GM10248 (cell line): Measurements from ENCODE around the gene FARS2.

Source experiments
- CTCF ChIA-PET: fragments of 300-600 bp; sonication (Branson Sonifier 250); formaldehyde crosslinking; extraction: SDS; loops from one replicate; lab custom pipeline; 2021; ENCODE audit warnings: antibody characterized with exemption; lab: Yijun Ruan, JAX
- POLR2A ChIA-PET: fragments of 350-650 bp; sonication (Branson Sonifier 250); formaldehyde crosslinking; extraction: SDS; loops from one replicate; lab custom pipeline; 2020; ENCODE audit warnings: antibody characterized with exemption; lab: Yijun Ruan, JAX
- DNase-seq: peaks from one replicate; pipeline ENCODE4 v3.0.0; 2012; ENCODE audit errors: extremely low spot score
- TF ChIP-seq, protein P1 (sequence below): IDR thresholded peaks from 2 replicates; pipeline ENCODE4 v1.5.1; 2012; ENCODE audit warnings: mild to moderate bottlenecking, low read depth; ENCODE audit errors: extremely low read depth, missing control alignments, control extremely low read depth

Gene FARS2

DNA sequence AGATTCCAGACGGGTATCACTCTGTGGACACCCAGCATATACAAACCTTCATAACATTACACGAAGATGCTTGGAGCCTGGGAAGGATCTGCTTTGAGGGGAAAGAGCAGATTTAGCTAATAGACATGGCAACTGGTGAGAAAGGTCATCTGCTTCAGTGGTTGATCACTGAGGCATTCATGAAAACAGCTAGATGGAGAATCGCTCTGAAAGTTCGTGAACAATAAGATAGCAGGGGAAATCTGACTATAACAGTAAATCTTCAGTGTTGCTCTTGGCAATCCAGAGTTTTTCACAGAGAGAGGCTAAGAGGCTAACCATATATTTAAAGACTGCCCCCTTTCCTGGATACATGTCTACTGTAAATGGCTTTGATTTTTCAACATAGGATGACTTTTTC lies 245.3 kb downstream of the FARS2 start:
- ChIA-PET CTCF (interaction anchor here (0.8 to 1.6 kb wide), 5 partner anchors 8 to 60 kb away, joined by 3 to 6 read pairs (median 3); no protein-coding TSS in a partner anchor), POLR2A (no interaction called here)
- TF ChIP-seq, protein P1, sequence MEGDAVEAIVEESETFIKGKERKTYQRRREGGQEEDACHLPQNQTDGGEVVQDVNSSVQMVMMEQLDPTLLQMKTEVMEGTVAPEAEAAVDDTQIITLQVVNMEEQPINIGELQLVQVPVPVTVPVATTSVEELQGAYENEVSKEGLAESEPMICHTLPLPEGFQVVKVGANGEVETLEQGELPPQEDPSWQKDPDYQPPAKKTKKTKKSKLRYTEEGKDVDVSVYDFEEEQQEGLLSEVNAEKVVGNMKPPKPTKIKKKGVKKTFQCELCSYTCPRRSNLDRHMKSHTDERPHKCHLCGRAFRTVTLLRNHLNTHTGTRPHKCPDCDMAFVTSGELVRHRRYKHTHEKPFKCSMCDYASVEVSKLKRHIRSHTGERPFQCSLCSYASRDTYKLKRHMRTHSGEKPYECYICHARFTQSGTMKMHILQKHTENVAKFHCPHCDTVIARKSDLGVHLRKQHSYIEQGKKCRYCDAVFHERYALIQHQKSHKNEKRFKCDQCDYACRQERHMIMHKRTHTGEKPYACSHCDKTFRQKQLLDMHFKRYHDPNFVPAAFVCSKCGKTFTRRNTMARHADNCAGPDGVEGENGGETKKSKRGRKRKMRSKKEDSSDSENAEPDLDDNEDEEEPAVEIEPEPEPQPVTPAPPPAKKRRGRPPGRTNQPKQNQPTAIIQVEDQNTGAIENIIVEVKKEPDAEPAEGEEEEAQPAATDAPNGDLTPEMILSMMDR = no peak
- peak; percentile 20 for DNase-seq

DNA sequence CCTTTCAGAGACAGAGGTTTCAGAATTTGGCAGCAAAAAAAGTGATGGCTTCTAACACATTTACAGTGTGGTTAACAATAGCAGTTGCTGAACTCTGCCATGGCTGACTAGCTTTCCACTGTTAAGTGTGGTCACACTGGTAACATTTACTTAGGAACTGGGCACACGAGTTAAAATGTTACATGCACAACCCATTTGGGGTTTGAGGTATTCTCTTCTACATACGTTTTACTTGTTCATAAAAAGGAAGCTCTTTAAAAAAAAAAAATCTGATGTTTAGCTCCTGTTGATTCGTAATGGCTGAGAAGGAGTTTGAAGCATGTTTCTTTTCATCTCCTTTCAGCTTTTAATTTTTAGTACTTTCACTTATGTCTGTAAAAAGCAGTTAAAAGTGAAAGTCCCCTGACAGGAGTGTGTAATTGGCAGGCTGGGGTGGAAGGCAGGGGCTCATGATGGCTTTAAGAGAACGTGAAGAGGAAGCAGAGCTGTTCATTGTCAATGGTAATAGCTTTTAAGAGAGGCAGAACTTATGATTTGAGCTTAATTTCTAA lies 245.9 kb downstream of the FARS2 start:
- ChIA-PET CTCF (interaction anchor here (0.6 to 1.6 kb wide), 7 partner anchors 9 to 60 kb away, joined by 3 to 7 read pairs (median 3); no protein-coding TSS in a partner anchor), POLR2A (no interaction called here)
- DNase-seq = peak; percentile 44
- TF ChIP-seq, protein P1 = no peak

DNA sequence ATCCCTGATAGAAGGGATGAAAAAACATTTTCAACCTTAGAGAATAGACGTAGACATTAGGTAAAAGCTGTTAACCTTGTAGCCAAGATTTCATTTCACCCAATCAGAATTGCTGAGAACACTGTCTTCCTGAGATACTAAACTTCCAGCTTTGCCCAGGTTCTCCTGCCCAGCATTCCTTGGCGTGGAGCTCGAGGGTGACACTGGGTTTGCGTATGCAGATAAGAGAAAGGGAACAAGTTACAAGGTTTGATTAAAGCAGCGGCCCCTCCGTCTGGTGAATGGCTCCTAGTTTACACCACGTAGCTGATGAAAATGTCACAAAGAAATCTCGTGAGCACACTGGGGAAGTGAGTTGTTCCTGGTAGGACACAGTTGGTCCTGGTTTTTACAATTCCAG lies 247.8 kb downstream of the FARS2 start:
- DNase-seq = no peak
- TF ChIP-seq, protein P1 = no peak
- ChIA-PET CTCF (interaction anchor here (0.9 to 1.5 kb wide), 2 partner anchors 15 to 38 kb away, joined by 3 to 4 read pairs; no protein-coding TSS in a partner anchor), POLR2A (no interaction called here)

DNA sequence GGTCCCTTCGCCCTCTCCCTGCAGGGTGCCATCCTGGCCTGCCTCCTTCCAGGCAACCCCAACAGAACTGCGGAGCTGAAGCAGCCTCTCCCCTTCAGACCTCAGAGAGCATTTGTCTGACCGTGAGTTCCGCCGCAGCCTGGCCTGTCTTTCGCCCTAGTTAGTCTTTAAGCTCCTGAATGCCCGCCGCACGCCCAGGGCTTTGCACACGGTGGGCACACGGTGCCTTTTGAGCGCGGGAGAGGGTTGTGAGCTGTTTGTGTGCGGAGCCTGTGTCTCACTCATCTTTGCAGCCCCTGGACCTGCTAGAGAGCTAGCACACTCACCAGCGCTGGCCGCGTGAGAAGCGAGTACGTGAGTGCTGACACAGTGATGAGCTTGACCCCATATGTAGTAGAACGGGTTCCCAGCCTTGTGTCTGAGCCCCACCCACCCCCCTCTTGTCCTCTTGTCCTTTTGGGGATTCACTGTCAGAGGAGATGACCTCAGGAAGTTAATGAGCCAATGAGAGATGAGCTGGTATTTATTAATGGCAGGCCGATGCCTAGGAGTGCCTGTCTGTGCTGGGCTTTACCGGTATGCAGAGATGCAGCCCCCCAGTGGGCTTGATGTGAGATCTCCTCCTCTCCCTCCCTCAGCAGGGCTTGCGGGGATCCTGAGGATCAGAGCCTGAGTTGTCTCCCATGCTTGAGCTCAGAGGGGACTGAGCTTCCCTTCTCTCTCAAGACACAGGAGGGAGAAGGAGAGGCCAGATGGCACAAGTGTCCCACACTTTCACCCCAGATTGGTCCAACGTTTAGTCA lies 249.2 kb downstream of the FARS2 start:
- POLR2A ChIA-PET = no interaction called here
- DNase-seq = no peak
- CTCF ChIA-PET = interaction anchor here (1.2 to 1.7 kb wide), 4 partner anchors 14 to 39 kb away, joined by 3 to 4 read pairs (median 3); no protein-coding TSS in a partner anchor
- TF ChIP-seq, protein P1 = no peak

DNA sequence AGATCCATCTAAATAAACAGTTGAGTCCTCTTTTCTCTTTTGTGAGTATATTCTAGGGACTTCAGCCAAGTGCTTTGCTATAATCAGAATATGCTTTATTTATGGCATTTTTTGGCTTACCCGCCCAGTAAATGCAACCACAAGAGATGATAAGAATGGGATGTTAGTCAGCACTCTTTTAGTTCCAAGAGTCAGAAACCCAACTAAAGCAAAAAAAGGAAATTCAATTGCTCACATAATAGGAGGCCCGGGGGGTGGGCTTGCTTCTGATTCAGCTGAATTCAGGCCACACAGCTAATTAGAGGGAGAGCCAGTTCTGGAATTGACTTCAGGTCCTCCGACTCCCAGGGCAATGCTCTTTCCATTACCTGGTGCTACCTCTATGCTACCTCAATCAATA lies 250.6 kb downstream of the FARS2 start:
- CTCF ChIA-PET = no interaction called here
- DNase-seq = no peak
- TF ChIP-seq, protein P1 = no peak
- POLR2A ChIA-PET = no interaction called here

DNA sequence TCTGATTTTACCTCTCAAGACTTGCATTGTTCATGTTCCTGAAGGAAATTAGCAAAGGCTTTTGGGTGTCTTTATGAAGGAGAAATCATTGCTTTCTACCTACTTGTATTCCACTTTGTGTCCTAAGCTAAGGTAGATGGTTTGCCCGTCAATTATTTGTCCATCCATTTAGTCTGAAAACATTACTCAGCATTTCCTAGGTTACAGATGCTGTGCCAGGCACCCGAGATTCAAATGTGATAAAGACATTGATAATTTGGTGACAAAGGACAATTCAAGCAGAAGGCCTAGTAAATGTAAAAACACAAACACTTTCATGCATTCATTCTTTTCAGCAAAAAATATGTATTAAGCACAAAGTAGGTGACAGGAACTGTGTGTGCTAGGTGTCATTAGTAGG lies 251.1 kb downstream of the FARS2 start:
- ChIA-PET POLR2A (no interaction called here), CTCF (no interaction called here)
- no peak for DNase-seq
- TF ChIP-seq, protein P1 = no peak
